Measurements from ENCODE around the gene MMP20. TPM values are rescaled to one million over a fixed set of nuclear protein-coding genes. Genes with fewer than 3 reads are reported as not detected.

The MMP20 gene
- total RNA-seq, 1 donor from 2014 or later, result not detected

DNA sequence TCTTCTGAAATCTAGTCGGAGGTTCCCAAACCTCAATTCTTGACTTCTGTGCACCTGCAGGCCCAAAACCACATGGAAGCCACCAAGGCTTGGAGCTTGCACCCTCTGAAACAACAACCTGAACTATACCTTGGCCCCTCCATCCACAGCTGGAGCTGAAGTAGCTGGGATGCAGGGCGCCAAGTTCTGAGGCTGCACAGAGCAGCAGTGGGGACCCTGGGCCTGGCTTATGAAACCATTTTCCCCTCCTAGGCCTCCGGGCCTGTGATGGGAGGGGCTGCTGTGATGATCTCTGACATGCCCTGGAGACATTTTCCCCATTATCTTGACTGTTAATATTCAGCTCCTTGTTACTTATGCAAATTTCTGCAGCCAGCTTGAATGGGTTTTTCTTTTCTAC is 56.3 kb downstream of the MMP20 start:
- Mint-ChIP-seq H3K9me3 (peaks cover 20% of the 10 kb centered on the region), H3K36me3 (ENCODE audit: low read depth) (peaks cover 3% of the 10 kb centered on the region), H3K4me3 (no peak overlapping the region), H3K27me3 (ENCODE audit: low read depth) (no peaks in the 10 kb centered on the region), H3K27ac (ENCODE audit: unreplicated experiment) (no peak overlapping the region), H3K4me1 (no peaks in the 10 kb centered on the region)
- DNase-seq (ENCODE audit: low read depth, low spot score), result no peak
- TF ChIP-seq, protein P1, sequence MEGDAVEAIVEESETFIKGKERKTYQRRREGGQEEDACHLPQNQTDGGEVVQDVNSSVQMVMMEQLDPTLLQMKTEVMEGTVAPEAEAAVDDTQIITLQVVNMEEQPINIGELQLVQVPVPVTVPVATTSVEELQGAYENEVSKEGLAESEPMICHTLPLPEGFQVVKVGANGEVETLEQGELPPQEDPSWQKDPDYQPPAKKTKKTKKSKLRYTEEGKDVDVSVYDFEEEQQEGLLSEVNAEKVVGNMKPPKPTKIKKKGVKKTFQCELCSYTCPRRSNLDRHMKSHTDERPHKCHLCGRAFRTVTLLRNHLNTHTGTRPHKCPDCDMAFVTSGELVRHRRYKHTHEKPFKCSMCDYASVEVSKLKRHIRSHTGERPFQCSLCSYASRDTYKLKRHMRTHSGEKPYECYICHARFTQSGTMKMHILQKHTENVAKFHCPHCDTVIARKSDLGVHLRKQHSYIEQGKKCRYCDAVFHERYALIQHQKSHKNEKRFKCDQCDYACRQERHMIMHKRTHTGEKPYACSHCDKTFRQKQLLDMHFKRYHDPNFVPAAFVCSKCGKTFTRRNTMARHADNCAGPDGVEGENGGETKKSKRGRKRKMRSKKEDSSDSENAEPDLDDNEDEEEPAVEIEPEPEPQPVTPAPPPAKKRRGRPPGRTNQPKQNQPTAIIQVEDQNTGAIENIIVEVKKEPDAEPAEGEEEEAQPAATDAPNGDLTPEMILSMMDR (conservative IDR thresholded peaks at IDR 0.05), result no peak

DNA sequence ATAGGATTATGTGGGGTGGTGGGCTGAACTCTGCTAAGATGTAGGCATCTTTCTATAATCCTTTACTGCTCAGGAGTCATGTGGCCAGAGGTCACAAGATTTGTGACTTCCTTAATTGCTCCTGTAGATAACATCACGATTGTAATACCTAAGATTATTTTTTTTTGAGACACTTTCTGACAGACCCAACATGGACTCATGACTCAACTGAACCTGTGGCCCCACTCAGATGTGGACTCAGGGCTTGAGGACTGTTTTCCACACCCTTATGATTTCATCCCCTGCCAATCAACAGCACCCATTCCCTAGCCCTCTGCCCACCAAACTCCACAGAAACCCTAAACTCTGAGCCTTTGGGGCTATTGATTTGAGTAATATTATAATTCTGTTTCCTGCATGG is 59.0 kb downstream of the MMP20 start:
- DNase-seq (ENCODE audit: low read depth, low spot score), result no peak
- no peaks in the 10 kb centered on the region for H3K27me3 Mint-ChIP-seq (ENCODE audit: low read depth)
- no peak overlapping the region for H3K27ac Mint-ChIP-seq (ENCODE audit: unreplicated experiment)
- peaks cover 20% of the 10 kb centered on the region for H3K9me3 Mint-ChIP-seq
- no peaks in the 10 kb centered on the region for H3K4me1 Mint-ChIP-seq
- H3K4me3 Mint-ChIP-seq, result no peak overlapping the region
- H3K36me3 Mint-ChIP-seq (ENCODE audit: low read depth), result peaks cover 3% of the 10 kb centered on the region
- TF ChIP-seq, protein P1 (conservative IDR thresholded peaks at IDR 0.05), result no peak

DNA sequence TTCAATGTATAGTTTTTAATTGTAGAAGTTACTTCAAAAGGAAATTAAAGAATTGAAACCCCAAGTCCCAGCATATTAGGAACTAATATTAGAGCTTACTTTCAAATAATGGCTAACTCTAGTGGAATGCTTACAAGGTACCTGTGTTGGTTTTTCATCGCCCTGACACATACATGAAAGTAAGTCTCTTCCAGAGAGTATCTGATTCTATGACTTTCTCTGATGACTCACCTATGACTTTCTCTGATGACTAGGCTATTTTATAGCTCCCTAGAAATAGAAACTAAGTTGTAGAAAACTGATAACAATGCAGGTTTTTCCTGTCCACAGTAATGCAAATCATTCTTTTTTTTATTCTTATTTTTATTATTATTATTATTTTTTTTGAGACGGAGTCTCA is 61.0 kb downstream of the MMP20 start:
- no peak for DNase-seq (ENCODE audit: low read depth, low spot score)
- Mint-ChIP-seq H3K4me1 (no peaks in the 10 kb centered on the region), H3K9me3 (peaks cover 14% of the 10 kb centered on the region), H3K4me3 (no peak overlapping the region), H3K27ac (ENCODE audit: unreplicated experiment) (no peak overlapping the region), H3K36me3 (ENCODE audit: low read depth) (peaks cover 3% of the 10 kb centered on the region), H3K27me3 (ENCODE audit: low read depth) (no peaks in the 10 kb centered on the region)
- TF ChIP-seq, protein P1 (conservative IDR thresholded peaks at IDR 0.05), result no peak

DNA sequence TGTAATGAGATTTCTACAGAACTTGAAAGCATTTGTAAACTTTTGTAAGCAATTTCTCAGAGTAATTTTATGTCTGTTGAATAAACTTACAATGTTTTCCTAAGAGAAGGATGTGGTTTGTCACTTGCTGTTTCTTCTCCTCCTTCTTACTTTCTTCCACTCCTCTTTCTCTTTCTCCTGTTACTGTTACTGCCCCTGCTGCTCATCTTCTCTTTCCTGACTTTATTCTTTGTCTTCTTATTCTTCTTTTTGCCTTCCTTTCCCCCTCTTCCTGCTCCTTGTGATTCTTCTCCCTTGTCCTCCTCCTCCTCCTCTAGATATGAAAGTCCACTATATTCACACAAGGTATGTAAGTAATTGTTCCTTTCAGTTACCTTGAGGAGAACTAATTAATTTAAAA is 63.5 kb downstream of the MMP20 start:
- no peaks in the 10 kb centered on the region for H3K4me1 Mint-ChIP-seq
- H3K36me3 Mint-ChIP-seq (ENCODE audit: low read depth), result no peaks in the 10 kb centered on the region
- no peak overlapping the region for H3K4me3 Mint-ChIP-seq
- no peak overlapping the region for H3K27ac Mint-ChIP-seq (ENCODE audit: unreplicated experiment)
- H3K9me3 Mint-ChIP-seq, result peaks cover 4% of the 10 kb centered on the region
- DNase-seq (ENCODE audit: low read depth, low spot score), result no peak
- no peaks in the 10 kb centered on the region for H3K27me3 Mint-ChIP-seq (ENCODE audit: low read depth)
- TF ChIP-seq, protein P1 (conservative IDR thresholded peaks at IDR 0.05), result no peak

DNA sequence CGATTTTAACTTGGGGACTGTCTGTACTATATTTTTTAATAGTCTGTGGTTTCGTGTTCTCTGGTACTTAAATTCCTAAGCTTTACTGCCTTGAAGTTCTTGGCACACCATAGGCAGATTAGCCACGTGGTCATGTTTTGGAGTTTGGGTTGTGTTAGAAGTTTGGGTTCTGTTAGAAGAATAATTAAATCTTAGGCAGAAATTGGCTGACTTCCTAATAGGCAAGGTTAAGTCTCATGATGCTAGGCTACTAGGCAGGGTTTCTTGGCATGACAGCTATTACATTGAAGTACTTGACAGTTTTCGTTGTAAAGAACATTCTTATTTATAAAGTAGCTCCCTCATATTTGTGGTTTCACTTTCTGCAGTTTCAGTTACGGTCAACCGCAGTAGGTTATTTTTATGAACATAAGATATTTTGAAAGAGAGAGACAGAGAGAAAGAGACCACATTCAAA is 64.5 kb downstream of the MMP20 start:
- DNase-seq (ENCODE audit: low read depth, low spot score), result no peak
- H3K4me3 Mint-ChIP-seq, result no peak overlapping the region
- TF ChIP-seq, protein P1 (conservative IDR thresholded peaks at IDR 0.05), result no peak
- H3K36me3 Mint-ChIP-seq (ENCODE audit: low read depth), result no peaks in the 10 kb centered on the region
- no peak overlapping the region for H3K27ac Mint-ChIP-seq (ENCODE audit: unreplicated experiment)
- H3K4me1 Mint-ChIP-seq, result no peaks in the 10 kb centered on the region
- no peaks in the 10 kb centered on the region for H3K27me3 Mint-ChIP-seq (ENCODE audit: low read depth)
- H3K9me3 Mint-ChIP-seq, result no peaks in the 10 kb centered on the region

DNA sequence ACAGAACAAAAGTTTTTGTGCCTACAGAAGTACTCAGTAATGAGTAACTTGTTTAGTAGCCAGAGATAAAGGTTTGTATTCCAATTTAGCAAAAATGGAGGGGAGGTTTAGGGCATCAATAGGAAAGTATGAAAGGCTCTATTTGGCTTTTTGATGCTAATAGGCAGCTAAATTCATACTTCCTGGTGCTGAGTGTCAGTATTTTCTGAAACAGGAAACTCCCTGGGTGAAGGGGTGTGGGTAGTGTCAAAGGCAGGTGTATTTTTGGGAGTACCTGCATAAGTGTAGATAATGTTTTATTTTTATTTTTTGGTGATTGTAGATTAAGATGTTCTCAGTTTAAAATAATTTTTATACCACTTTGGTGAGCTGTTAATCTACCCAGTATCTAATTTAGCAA is 65.3 kb downstream of the MMP20 start:
- Mint-ChIP-seq H3K27me3 (ENCODE audit: low read depth) (no peaks in the 10 kb centered on the region), H3K4me3 (no peak overlapping the region), H3K27ac (ENCODE audit: unreplicated experiment) (no peak overlapping the region), H3K36me3 (ENCODE audit: low read depth) (no peaks in the 10 kb centered on the region), H3K9me3 (peaks cover 2% of the 10 kb centered on the region), H3K4me1 (no peaks in the 10 kb centered on the region)
- TF ChIP-seq, protein P1 (conservative IDR thresholded peaks at IDR 0.05), result no peak
- no peak for DNase-seq (ENCODE audit: low read depth, low spot score)

Data from neural crest cell (in vitro differentiated cells).